ENCODE measurements around the gene TMEM95.

GRCh38 chr17:7307686-7308624 lies 47.0 kb upstream of the TMEM95 start:
- TF ChIP-seq CTCF (IDR thresholded peaks at IDR 0.05; ENCODE audit: poor library complexity, severe bottlenecking) (no peak), EZH2 (IDR thresholded peaks at IDR 0.05; ENCODE audit: borderline replicate concordance, insufficient read depth, low read length, poor library complexity, severe bottlenecking) (no peak), TAF1 (IDR thresholded peaks at IDR 0.05; ENCODE audit: low read depth) (peak; percentile 51), REST (IDR thresholded peaks at IDR 0.05; ENCODE audit: borderline replicate concordance) (peak; percentile 47), RAD21 (conservative IDR thresholded peaks at IDR 0.05) (peak; percentile 23), POLR2AphosphoS5 (IDR thresholded peaks at IDR 0.05) (peak; percentile 98), MXI1 (conservative IDR thresholded peaks at IDR 0.05; ENCODE audit: poor library complexity, severe bottlenecking) (peak; percentile 60), SMC3 (conservative IDR thresholded peaks at IDR 0.05; ENCODE audit: poor library complexity) (no peak)

Data from neural cell (in vitro differentiated cells).